HG03378 (cell line): ENCODE data around the gene SLC4A11.

ENCODE experiments used
- ATAC-seq: cut with Tn5 transposase; IDR thresholded peaks from one replicate; pipeline ENCODE4 v1.9.1; 2021; ENCODE audit warnings: mild to moderate bottlenecking, moderate library complexity; ENCODE audit not compliant: unreplicated experiment

Gene SLC4A11

DNA sequence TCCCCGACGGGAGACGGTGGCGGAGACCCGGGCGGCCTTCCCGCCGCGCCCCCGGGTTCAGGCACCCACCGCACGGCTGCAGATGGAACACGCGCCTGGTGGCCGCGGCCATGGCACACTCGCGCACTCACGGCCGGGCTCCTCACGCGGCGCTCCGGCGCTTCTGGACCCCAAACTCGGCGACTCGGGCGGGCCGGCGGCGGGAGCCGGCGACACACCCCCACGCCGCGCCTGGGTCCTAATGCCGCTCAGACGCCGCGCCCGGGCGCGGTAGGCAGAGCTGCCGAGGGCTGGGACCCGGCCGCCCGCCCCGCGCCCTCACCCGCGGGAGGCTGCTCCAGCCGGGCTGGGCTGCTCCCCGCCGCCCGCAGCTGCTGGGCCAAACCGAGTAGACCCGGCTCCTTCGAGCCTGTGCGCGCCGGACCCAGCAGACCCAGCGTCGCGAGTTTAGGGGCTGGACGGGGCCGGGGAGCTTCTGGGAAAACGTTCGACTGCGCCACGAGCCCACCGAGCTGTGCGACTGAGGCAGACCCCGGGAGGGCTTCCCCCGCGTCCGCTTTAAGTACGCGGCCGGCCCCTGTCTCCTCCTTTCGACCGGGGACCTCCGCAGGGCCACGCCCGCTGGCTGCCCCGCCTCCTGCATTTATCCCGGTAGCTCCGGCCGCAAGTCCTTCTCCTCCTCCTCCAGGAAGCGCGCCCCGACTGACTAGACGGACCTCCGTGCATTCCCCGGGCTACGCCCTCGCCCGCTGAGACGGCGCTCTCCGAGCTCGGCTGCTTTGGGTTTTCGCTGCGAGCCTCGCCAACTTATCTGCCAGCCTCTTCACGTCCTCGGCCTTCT is at the start of gene SLC4A11:
SLC4A11 (minus strand) TSS at position 165 of the 841 bp plus-strand sequence; CDS start at position 112, 53 bp downstream.
- no peak for ATAC-seq

DNA sequence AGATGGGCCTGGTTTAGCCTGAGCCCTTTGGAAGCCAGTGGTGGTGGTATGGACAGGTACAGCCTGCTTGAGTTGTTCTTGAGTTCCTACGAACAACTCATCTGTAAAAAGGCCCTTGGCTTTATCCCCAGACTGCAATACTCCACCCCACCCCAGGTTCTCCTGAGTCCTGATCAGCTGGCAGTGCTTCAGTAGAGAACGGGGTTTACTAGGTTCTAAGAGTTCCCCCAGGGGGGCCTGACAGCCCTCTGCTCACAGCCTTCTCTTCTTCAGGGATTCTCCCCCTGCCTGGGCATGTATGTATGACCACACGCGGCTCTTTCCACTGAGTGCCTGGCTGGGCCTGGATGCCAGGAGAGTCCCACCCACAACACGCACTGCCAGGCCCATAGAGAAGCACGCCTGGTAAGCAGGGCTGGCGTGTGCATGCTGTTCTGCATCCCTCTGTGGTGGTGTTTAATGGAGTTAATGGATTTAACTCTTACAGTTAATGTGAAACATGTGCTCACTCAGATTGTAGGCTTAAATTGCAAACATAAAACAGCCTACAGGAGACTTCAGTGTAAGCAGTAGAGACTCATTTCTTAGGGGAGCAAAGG is 44.3 kb upstream of the SLC4A11 start:
- ATAC-seq: no peak

DNA sequence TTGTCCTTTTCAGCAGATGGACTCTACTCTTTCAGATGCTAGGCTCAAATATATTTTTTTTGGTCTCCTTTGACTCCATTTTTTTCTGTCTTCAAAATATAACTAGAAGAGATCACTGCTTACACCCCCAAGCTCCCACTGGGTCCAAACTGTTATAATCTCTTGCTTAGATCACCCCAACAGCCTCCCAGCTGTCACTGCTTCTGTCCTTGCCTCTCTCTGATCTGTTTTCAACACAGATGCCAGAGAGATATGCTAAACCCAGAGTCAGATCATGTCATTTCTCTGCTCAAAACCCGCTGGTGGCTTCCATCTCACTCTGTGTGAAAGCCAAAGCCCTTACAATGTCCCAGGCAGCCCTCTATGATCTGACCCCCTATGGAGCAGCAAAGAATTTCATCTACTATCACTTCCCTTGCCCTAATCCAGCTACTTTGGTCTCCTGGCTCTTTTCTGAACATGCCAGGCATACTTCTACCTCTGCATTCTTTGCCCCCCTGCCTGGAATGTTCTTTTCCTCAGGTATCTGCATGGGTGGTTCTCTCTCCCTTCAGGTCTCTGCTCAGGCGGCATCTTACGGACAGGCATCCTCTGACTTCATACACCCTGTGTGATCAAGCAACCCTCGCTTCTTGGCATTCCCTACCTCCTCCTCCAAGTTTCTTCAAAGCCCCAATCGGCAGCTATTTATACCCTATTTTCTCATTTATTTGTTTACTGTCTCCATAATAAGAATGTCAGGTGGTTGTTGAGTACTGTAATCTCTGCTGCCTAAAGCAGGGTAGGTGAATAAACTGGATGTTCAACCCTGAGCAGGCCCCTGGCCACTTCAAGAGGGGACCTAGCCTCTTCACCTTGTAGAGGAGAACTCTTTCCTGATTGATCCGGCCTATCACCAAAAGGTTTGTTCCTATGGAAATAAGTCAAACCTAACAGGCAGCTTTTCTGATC is 43.6 kb upstream of the SLC4A11 start:
- ATAC-seq: no peak

DNA sequence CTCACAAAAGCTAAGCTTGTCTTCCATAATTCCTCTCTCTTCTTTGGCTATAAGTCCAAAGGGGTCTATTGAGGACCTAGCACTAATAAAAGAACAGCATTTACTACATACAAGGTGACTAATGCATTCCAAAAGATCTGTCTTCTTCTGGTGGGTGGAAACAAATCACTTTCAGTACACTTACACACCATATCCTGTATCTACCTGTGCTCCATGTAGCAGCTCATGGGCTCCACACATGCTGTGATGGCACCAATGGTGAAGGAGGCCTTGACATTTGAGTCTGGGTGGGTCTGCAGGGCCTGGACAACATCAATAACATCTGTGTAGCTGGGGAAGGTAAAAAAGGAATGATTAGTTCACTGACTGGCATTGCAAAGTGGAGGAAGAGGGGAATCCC is 42.4 kb upstream of the SLC4A11 start:
- no peak for ATAC-seq

DNA sequence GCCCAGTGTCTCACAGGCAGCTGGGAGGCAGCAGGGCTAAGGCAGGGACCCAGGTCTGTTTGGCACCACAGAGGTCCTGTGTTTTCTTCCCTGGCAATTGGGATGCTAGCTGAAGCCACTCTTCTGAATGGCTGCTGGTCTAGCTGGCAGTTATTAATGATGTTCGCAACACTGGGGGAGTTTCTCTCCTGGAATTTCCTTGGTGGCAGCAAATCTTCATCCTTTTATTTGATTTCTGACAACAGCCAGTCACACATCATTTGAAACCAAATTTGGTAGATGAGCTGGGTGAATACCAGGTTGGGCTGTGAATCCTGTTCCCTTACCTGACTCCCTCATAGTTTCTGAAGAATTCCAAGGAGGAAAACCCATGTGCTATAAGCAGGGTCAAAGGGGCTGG is 40.8 kb upstream of the SLC4A11 start:
- no peak for ATAC-seq

DNA sequence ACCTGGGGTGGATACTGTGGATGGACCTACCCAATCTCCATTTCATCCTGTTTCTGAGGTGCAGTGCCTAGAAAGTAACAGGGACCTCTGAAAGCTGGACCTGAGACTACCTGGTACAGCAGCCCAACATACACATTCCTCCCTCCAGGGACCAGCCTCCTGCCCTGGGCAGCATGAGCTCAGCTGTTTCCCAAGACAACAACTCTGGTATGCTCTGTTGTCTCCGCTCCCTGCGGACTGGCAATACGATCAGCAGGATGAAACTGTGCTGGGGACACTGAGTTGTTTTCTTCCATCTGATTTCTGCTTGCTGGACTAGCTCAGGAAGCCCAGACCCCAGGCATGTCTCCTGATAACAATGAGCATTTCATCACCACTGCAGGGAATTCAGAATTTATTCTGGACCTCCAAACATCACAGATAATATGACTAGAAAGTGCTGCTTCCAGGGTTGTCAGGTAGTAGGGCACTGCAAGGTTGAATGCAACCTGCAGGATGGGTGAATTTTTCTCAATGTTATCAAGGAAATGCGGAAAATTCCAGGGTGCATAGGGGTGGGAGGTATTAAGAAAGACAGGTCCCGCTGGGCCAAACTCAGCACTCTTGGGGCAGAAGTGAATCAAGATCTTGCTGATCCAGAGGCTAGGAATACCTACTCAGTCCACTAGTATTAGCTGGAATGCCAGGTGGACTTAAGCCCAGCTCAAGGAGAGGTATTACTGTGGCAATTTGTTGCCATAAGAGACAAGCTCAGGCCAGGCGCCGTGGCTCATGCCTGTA is 38.9 kb upstream of the SLC4A11 start:
- no peak for ATAC-seq

DNA sequence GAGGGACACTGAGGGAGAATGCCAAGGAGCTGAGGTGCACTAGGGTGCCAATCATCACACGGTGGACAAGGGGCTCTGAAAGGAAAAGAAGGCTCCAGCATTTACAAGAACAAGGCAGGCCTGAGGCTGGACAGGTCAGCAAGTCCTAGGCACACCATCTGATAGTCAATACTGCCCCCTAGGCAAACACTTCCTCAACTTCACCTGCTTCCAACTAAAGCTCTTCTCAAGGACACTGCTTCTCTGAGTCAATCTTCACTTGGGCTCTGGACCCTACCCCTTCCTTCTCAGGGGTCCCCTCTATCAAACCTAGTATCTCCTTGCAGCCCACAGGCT is 37.7 kb upstream of the SLC4A11 start:
- ATAC-seq: no peak

DNA sequence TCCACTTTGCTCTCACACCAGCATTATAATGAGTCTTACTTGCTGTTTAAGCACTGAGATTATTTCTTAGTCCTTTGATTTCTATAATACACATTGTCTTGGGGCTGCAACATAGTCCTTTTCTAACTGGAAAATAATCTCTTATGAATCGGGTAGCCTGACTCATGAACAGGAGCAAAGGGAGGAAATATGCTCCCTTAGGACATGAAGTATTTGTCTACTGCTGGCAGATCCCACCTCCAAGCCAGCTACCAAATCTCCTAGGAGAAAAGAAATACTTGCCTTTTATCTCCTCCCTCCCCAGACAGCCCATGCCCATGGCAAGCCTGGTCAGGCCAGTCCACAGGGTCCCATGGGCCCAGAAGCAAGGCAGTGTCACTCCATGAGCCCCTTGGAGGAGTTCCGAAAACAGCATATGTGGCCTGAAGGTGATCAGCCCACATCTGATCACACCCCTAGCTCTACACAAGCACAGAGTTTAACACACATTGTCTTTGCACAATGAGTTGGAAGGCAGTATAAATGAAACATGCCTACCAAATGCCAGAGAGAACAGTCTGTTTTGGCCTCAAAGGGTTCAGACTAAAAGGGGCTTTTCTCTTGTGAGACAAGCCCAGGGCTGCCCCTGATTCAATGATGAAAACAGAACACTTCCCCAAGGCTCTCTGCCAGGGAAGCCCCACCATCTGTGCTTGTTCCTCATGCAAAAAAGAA is 37.1 kb upstream of the SLC4A11 start:
- no peak for ATAC-seq

DNA sequence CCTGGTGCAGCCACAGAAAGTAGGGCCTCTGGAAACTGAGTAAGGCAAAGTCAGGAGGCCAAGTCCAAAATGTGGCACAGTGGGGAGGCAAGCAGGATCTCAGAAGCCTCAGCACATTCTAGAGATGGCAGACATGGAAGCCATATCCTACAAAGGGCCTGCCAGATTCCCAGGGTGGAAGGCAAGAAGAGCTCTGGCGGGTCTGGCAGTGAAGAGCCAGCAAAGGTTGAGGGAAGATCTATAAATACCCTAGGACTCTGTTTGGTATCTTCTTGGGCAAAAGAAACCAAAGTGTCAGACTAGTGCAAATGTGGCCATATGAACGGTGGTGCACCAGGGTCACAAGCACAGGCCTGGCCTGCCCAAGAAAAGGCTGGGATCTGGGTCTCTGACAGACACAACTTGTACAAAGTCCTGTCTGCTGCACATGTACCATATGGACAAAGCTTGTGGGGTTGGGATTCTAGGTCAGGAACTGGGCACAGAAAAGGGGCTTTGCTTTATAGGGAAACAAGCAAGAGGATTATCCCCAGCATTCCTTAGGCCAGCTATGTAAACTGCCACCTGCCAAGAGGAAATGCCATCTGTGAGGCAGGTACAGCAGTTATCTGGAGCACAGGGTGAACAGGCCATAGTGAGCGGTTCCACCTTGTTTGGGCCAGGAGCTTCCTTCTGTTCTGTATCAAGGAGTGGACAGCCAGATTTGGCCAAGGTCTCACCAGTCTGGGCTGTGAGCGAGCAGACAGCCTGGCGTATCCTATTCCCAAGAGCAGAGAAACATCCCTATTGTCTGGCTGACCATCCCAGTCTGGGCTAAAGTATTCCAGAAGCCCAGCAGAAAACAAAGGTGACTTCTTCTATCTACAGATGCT is 36.3 kb upstream of the SLC4A11 start:
- ATAC-seq: no peak

DNA sequence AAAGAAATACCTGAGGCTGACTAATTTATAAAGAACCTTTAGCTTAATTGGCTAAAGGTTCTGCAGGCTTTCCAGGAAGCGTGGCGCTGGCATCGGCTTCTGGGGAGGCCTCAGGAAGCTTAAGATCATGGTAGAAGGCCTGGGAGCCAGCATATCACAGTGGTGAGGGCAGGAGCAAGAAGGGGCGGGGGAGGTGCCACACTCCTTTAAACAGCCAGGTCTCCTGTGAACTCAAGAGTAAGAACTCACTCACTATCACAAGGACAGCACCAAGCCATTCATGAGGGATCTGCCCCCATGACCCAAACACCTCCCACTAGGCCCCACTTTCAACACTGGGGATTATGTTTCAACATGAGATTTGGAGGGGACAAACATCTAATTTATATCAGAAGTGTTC is 34.4 kb upstream of the SLC4A11 start:
- no peak for ATAC-seq

DNA sequence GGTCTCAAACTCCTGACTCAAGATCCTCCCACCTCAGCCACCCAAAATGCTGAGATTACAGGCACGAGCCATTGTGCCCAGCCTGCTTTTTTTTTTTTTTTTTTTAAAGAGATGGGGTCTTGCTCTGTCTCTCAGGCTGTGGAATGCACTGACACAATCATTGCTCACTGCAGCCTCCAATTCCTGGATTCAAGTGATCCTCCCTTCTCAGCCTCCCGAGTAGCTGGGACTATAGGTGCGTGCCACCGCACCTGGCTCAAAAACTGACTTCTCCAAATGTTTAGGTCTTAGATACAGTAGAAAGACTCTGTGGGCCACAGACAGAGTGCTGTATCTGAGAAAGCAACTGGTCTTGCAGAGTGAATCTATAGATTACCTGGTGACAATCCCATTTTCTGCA is 31.1 kb upstream of the SLC4A11 start:
- no peak for ATAC-seq

DNA sequence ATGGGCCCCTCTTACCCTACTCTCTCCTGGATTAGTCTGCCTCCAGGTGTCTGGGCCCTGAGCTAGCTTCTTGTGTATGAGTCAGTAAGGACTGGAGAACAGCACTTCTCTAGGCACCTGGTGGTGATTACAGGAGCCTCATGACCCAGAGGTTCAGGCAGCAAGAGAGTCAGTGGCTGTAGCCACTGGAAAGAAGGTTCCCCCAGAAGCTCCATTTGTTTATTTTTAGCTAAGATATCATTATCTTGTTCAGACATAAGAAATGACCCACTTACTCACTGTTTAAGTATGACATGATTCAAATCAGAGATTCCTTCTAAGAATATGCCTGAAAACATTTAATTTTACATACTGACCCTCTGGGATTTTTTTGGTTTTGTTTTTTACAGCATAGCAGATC is 23.6 kb upstream of the SLC4A11 start:
- no peak for ATAC-seq

DNA sequence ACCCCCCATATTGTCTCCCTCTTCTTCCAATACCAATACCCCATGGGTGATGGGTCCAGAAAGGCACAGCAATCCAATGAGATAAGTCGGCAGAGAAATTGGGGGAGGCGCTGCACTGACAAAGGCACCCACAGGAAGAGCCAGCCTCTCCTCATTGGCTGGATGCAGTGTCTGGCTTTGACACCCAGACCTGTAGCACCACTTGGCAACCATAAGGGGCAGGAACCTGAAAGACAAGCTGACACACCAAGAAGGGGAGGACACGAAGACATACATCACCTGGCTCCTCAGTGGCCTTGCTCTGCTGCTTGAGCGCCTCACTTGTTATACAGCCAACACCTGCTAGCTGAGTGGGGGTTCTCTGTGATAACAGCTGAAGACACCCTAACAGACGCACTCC is 19.4 kb upstream of the SLC4A11 start:
- ATAC-seq: no peak

DNA sequence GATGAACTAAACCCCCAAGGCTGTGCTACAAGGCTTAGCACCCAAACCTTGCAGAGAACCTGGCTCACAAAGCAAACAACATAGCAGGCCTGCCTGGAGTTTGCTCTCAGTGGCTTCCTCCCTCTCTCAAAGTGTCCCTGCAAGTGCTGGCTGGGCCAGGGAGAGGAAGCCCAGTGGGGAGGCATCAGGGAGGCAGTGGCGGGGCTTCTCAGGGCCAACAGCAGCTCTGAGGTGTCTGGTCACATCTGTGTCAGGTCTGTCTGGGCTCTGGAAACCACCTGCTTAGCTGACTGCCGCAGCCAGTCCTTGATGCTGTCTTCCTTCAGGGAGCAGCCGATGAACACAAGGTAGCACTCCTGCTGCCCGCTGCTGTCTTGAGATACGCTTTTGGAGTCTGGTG is 16.7 kb upstream of the SLC4A11 start:
- no peak for ATAC-seq

DNA sequence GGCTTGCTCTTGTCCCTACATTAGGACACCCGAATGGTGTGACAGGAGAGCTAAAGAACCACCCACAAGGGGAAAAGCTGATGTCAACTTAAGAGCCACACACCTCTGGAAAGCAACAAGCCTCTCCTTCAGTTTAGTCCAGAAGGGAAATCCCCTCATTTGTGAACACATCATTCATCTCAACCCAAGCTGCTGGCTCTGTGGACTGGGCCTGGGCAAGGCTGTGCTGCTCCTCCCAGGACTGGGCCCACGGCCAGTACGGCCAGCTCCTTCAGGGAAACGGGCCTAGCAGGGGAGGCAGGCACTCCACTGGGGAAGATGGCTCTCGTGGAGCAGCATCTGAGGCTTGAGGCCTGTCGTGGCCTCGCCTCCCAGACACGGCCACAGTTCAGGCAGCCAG is 12.8 kb upstream of the SLC4A11 start:
- no peak for ATAC-seq

DNA sequence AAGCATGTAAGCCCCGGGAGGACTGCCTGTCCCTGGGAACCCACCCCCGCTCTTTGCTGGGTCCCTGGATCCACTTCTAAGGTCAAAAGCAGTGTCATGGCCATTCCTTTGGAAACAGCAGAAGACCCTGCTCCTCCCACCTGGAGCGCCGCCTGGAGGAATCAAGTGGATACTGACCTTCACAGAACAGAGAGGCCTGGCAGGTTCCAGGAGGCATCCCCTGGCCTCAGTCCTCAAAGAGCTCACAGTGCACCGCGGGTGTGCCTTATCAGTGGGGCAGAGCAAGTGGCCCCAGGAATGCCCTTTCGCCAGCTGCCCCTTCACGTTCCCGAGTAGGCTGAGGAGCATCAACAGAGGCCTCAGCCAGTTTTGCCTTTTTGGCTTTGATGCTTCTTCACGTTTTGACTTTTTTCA is 11.1 kb upstream of the SLC4A11 start:
- ATAC-seq: no peak

DNA sequence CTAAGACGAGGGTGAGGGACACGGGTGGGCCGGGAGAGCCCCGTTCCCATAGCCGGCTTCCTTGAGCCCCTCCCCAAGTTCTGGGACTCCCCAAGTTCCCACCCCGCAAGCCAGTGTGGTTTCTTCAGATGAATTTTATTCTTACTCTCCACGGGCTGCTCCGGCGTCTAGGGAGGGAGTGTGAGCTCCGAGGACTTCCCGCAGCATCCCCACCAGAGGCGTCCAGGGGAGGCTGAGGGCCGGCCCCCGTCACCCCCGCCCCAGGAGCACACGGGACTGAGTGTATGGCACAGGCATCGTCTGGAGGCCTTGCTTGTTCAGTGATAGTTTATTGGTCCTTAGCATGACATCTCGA is 10.0 kb upstream of the SLC4A11 start:
- ATAC-seq: no peak

DNA sequence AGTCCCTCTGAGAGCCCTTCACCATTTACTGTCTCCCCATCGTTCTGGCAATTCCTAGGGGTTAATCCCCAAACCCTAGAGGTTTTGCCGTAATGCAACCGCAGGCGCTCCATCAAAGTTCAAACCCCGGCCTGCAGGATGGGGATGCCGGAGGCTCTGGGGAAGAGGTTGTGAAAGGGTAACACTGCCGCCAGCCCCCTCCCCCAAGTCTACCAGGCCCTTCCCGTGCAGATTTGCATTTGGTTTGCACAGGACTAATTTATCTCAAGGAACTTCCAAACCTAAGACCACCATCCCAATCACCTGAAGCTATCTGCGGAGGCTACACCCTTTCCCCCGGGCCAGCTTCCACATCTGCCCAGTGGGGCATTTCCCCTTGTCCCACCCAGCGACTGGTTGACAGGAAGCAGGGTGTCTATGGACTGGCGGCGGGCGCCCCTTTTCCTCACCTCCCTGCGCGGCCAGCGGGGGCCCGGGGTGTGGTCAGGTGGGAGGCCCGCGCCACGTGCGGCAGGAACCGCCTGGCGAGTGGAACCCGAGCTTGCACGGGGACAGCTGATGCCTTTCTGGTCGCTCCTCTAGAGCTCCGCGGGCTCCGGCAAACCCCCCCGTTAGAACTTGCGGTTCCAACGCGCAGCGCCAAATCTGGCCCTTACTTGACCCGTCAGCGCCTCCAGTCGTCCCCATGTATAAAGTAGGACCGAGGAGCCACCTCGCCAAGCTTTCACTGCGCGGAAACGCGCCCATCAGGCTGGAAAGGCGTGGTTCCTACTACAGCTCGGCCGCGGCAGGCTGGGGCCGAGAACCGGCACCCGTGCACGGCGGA is 9.4 kb upstream of the SLC4A11 start:
- no peak for ATAC-seq
